ENCODE measurements around the gene PCDHB15.

Gene PCDHB15

GRCh38 chr5:141258464-141258863 is 13.3 kb downstream of the PCDHB15 start:
- TF ChIP-seq CTCF (IDR thresholded peaks at IDR 0.05; ENCODE audit: low read depth, low read length) (no peak), EZH2phosphoT487 (IDR thresholded peaks at IDR 0.05; ENCODE audit: low read depth) (no peak)
- 0 out of 2 replicates have a peak, but pooled peaks cover 12% of the 10 kb centered on the region for H3K9me3 ChIP-seq (ENCODE audit: insufficient read depth, low read length)

GRCh38 chr5:141258948-141259347 is 13.8 kb downstream of the PCDHB15 start:
- H3K9me3 ChIP-seq (ENCODE audit: insufficient read depth, low read length): 0 out of 2 replicates have a peak, but pooled peaks cover 12% of the 10 kb centered on the region
- no peaks in the 10 kb centered on the region for H3K79me2 ChIP-seq (ENCODE audit: low read length)
- no peaks in the 10 kb centered on the region for H3K36me3 ChIP-seq (replicated peaks; ENCODE audit: low read depth, low read length)
- no peaks in the 10 kb centered on the region for H4K20me1 ChIP-seq (ENCODE audit: insufficient read depth, low read length)
- no peak overlapping the region for H3K27ac ChIP-seq (ENCODE audit: low read length)
- no peak for TF ChIP-seq CTCF (IDR thresholded peaks at IDR 0.05; ENCODE audit: low read depth, low read length)
- no peak for TF ChIP-seq EZH2phosphoT487 (IDR thresholded peaks at IDR 0.05; ENCODE audit: low read depth)
- no peaks in the 10 kb centered on the region for H3K27me3 ChIP-seq (ENCODE audit: low read depth, low read length)
- no peak overlapping the region for H3K4me3 ChIP-seq (ENCODE audit: low read length)
- H3K4me2 ChIP-seq (ENCODE audit: low read length): no peak overlapping the region
- no peak overlapping the region for H2AFZ ChIP-seq (ENCODE audit: low read depth, low read length)
- H3K9ac ChIP-seq (ENCODE audit: low read length): no peak overlapping the region
- no peaks in the 10 kb centered on the region for H3K4me1 ChIP-seq (ENCODE audit: low read length)

More at GRCh38 chr5:141258464-141258863, 13.3 kb downstream of the PCDHB15 start:
- Histone ChIP-seq H4K20me1 (ENCODE audit: insufficient read depth, low read length) (no peaks in the 10 kb centered on the region), H3K36me3 (replicated peaks; ENCODE audit: low read depth, low read length) (no peaks in the 10 kb centered on the region), H3K4me1 (ENCODE audit: low read length) (no peaks in the 10 kb centered on the region), H3K9ac (ENCODE audit: low read length) (no peak overlapping the region), H2AFZ (ENCODE audit: low read depth, low read length) (no peak overlapping the region), H3K4me3 (ENCODE audit: low read length) (no peak overlapping the region), H3K27me3 (ENCODE audit: low read depth, low read length) (no peaks in the 10 kb centered on the region), H3K4me2 (ENCODE audit: low read length) (no peak overlapping the region), H3K27ac (ENCODE audit: low read length) (no peak overlapping the region), H3K79me2 (ENCODE audit: low read length) (no peaks in the 10 kb centered on the region)

- Histone ChIP-seq H3K27ac (ENCODE audit: low read length) (no peak overlapping the region), H3K4me1 (ENCODE audit: low read length) (no peaks in the 10 kb centered on the region), H3K4me3 (ENCODE audit: low read length) (no peak overlapping the region), H3K27me3 (ENCODE audit: low read depth, low read length) (no peaks in the 10 kb centered on the region), H3K36me3 (replicated peaks; ENCODE audit: low read depth, low read length) (no peaks in the 10 kb centered on the region), H3K9ac (ENCODE audit: low read length) (no peak overlapping the region), H3K9me3 (ENCODE audit: insufficient read depth, low read length) (0 out of 2 replicates have a peak, but pooled peaks cover 12% of the 10 kb centered on the region), H3K79me2 (ENCODE audit: low read length) (no peaks in the 10 kb centered on the region), H2AFZ (ENCODE audit: low read depth, low read length) (no peak overlapping the region), H4K20me1 (ENCODE audit: insufficient read depth, low read length) (no peaks in the 10 kb centered on the region), H3K4me2 (ENCODE audit: low read length) (no peak overlapping the region)
- TF ChIP-seq CTCF (IDR thresholded peaks at IDR 0.05; ENCODE audit: low read depth, low read length) (no peak), EZH2phosphoT487 (IDR thresholded peaks at IDR 0.05; ENCODE audit: low read depth) (no peak)
Observed at GRCh38 chr5:141260458-141261237, 15.5 kb downstream of the PCDHB15 start.

- Histone ChIP-seq H3K36me3 (replicated peaks; ENCODE audit: low read depth, low read length) (no peaks in the 10 kb centered on the region), H3K4me2 (ENCODE audit: low read length) (no peak overlapping the region), H3K27ac (ENCODE audit: low read length) (no peak overlapping the region), H3K79me2 (ENCODE audit: low read length) (no peaks in the 10 kb centered on the region), H3K27me3 (ENCODE audit: low read depth, low read length) (no peaks in the 10 kb centered on the region), H3K9ac (ENCODE audit: low read length) (no peak overlapping the region), H3K4me1 (ENCODE audit: low read length) (no peaks in the 10 kb centered on the region), H3K9me3 (ENCODE audit: insufficient read depth, low read length) (0 out of 2 replicates have a peak, but pooled peaks cover 12% of the 10 kb centered on the region), H4K20me1 (ENCODE audit: insufficient read depth, low read length) (no peaks in the 10 kb centered on the region), H2AFZ (ENCODE audit: low read depth, low read length) (no peak overlapping the region), H3K4me3 (ENCODE audit: low read length) (no peak overlapping the region)
- TF ChIP-seq EZH2phosphoT487 (IDR thresholded peaks at IDR 0.05; ENCODE audit: low read depth) (no peak), CTCF (IDR thresholded peaks at IDR 0.05; ENCODE audit: low read depth, low read length) (no peak)
Observed at GRCh38 chr5:141261238-141261546, 16.0 kb downstream of the PCDHB15 start.

Data from OCI-LY3 (cell line).